Choroid plexus epithelial cell (primary cell): Measurements from ENCODE around the gene COPG2.

Experiments used
- DNase-seq: peaks from one replicate; pipeline ENCODE4 v3.0.0-alpha.2; 2010; ENCODE audit warnings: low read depth
- H3K4me3 ChIP-seq: 2 replicates; pipeline ENCODE4 v1.5.1; 2011; ENCODE audit warnings: low read depth, mild to moderate bottlenecking, control low read depth, low read length, moderate library complexity
- CTCF ChIP-seq: conservative IDR thresholded peaks from 2 replicates; pipeline ENCODE4 v1.5.1; 2011; ENCODE audit warnings: low read depth, mild to moderate bottlenecking, control low read depth, inconsistent platforms, low read length, moderate library complexity

The COPG2 gene

GRCh38 chr7:130491841-130492522 is 176.6 kb downstream of the COPG2 start, which contains the start of gene MEST:
TSS of gene MEST (plus strand) at chr7:130492085. CDS start at chr7:130492314, 229 bp downstream.
- DNase-seq, result peak; percentile 53
- TF ChIP-seq CTCF, result no peak
- H3K4me3 ChIP-seq, result peak within 1 kb of the TSS; percentile 70

GRCh38 chr7:130490888-130491804 is 177.4 kb downstream of the COPG2 start:
- DNase-seq, result peak; percentile 62
- peak overlapping the region; percentile 70 for H3K4me3 ChIP-seq

GRCh38 chr7:130490311-130490791 is 178.2 kb downstream of the COPG2 start:
- no peak for TF ChIP-seq CTCF
- peak overlapping the region; percentile 32 for H3K4me3 ChIP-seq
- DNase-seq, result no peak

More at GRCh38 chr7:130490888-130491804, 177.4 kb downstream of the COPG2 start:
- TF ChIP-seq CTCF, result peak; percentile 53

GRCh38 chr7:130489140-130489983 is 179.2 kb downstream of the COPG2 start:
- TF ChIP-seq CTCF, result no peak
- no peak overlapping the region for H3K4me3 ChIP-seq
- DNase-seq, result peak; percentile 92

- TF ChIP-seq CTCF, result no peak
- no peak overlapping the region for H3K4me3 ChIP-seq
- DNase-seq, result no peak
These were observed 180.0 kb downstream of the COPG2 start for GRCh38 chr7:130488392-130489139.

GRCh38 chr7:130486954-130487436 is 181.6 kb downstream of the COPG2 start:
- TF ChIP-seq CTCF, result no peak
- DNase-seq, result no peak
- H3K4me3 ChIP-seq, result peak overlapping the region; percentile 50
